Thoracic aorta (tissue), 2 donors: ENCODE results near the gene POLR2E. TPM values are rescaled to one million over a fixed set of nuclear protein-coding genes. Genes with fewer than 3 reads are reported as not detected.

Experiments used
- ATAC-seq: fragments of 150-250 bp; one replicate; pipeline ENCODE4 v1.8.0; 2017; ENCODE audit warnings: low read depth; ENCODE audit not compliant: insufficient number of reproducible peaks, low FRiP score
- DNase-seq: peaks from one replicate; pipeline ENCODE4 v3.0.0-alpha.2; 2020; ENCODE audit warnings: low spot score
- H3K27ac ChIP-seq, 2 donors: fragments of 200-600 bp; sonication (generic); 1 replicate in 1 of 2; 2 replicates in 1 of 2; pipeline ENCODE4 v1.5.1; 2016; ENCODE audit warnings: mild to moderate bottlenecking in 2 of 2, moderate library complexity in 2 of 2
- H3K27me3 ChIP-seq: fragments of 200-600 bp; sonication (generic); replicated peaks from 2 replicates; pipeline ENCODE4 v1.6.0; 2016; ENCODE audit warnings: mild to moderate bottlenecking; ENCODE audit not compliant: insufficient read depth
- H3K36me3 ChIP-seq: fragments of 200-600 bp; sonication (generic); one replicate; pipeline ENCODE4 v1.5.1; 2016
- H3K4me1 ChIP-seq, 2 donors: fragments of 200-600 bp; sonication (generic); 1 replicate in 1 of 2; 2 replicates in 1 of 2; pipeline versions ENCODE4 v1.5.1 to v1.6.0; 2016; ENCODE audit warnings: low read depth in 2 of 2, mild to moderate bottlenecking in 1 of 2; ENCODE audit not compliant: control insufficient read depth in 1 of 2
- H3K4me3 ChIP-seq: fragments of 200-600 bp; sonication (generic); 2 replicates; pipeline ENCODE4 v1.5.1; 2016; ENCODE audit warnings: mild to moderate bottlenecking
- H3K9me3 ChIP-seq: fragments of 200-600 bp; sonication (generic); 2 replicates; pipeline ENCODE4 v1.5.1; 2016
- CTCF ChIP-seq: fragments of 200-600 bp; sonication (generic); IDR thresholded peaks from one replicate; pipeline ENCODE4 v1.5.1; 2019; ENCODE audit warnings: antibody characterized with exemption
- total RNA-seq, 2 donors: library from RNA; depleted of rRNA; stranded (reverse); fragments of >200 nt; gene quantifications; one replicate each; pipeline versions ENCODE4 v1.1.0 to v1.2.3, GENCODE V29; 2016

POLR2E gene
- total RNA-seq, 2 donors from 2014 or later, result 129 to 149 TPM

GRCh38 chr19:1103132-1103707 is 8.0 kb upstream of the POLR2E start:
- no peak for TF ChIP-seq CTCF
- H3K36me3 ChIP-seq, result peaks cover 21% of the 10 kb centered on the region
- H3K9me3 ChIP-seq, result no peaks in the 10 kb centered on the region
- ATAC-seq, result no peak
- H3K27me3 ChIP-seq, result no peaks in the 10 kb centered on the region
- H3K4me3 ChIP-seq, result peak overlapping the region; percentile 97
- peak overlapping the region; percentile 99 for H3K27ac ChIP-seq
- DNase-seq, result no peak
- H3K4me1 ChIP-seq, result peaks cover 44 to 76% of the 10 kb centered on the region in 2 donors

GRCh38 chr19:1102407-1103131 is 7.4 kb upstream of the POLR2E start:
- Histone ChIP-seq H3K9me3 (no peaks in the 10 kb centered on the region), H3K27ac (peak overlapping the region; percentile 99), H3K27me3 (no peaks in the 10 kb centered on the region), H3K4me3 (peak overlapping the region; percentile 97), H3K4me1 (peaks cover 44 to 80% of the 10 kb centered on the region in 2 donors), H3K36me3 (peaks cover 17% of the 10 kb centered on the region)
- ATAC-seq, result peak; percentile 27
- DNase-seq, result peak; percentile 64
- TF ChIP-seq CTCF, result no peak

GRCh38 chr19:1101337-1101698 is 6.1 kb upstream of the POLR2E start:
- Histone ChIP-seq H3K27me3 (no peaks in the 10 kb centered on the region), H3K36me3 (peaks cover 5% of the 10 kb centered on the region), H3K9me3 (no peaks in the 10 kb centered on the region), H3K4me1 (peaks cover 44 to 69% of the 10 kb centered on the region in 2 donors), H3K4me3 (peak overlapping the region; percentile 97), H3K27ac (peak overlapping the region; percentile 99)
- no peak for TF ChIP-seq CTCF
- ATAC-seq (no peak), DNase-seq (no peak)

- Histone ChIP-seq H3K4me1 (peaks cover 43 to 73% of the 10 kb centered on the region in 2 donors), H3K27me3 (no peaks in the 10 kb centered on the region), H3K27ac (peak overlapping the region; percentile 51 to 99), H3K36me3 (peaks cover under 1% of the 10 kb centered on the region), H3K4me3 (no peak overlapping the region), H3K9me3 (no peaks in the 10 kb centered on the region)
- no peak for ATAC-seq
- DNase-seq, result no peak
- TF ChIP-seq CTCF, result no peak
Measured at GRCh38 chr19:1098177-1099051, 3.2 kb upstream of the POLR2E start.

- Histone ChIP-seq H3K4me1 (peaks cover 37 to 71% of the 10 kb centered on the region in 2 donors), H3K4me3 (no peak overlapping the region), H3K27ac (peak overlapping the region; percentile 34 to 99), H3K9me3 (no peaks in the 10 kb centered on the region), H3K27me3 (no peaks in the 10 kb centered on the region), H3K36me3 (peaks cover 5% of the 10 kb centered on the region)
- no peak for ATAC-seq
- TF ChIP-seq CTCF, result no peak
- no peak for DNase-seq
Measured at GRCh38 chr19:1097810-1098176, 2.6 kb upstream of the POLR2E start.
